Measurements from ENCODE around the gene ANXA10. TPM values are rescaled to one million over a fixed set of nuclear protein-coding genes. Genes with fewer than 3 reads are reported as not detected.

ANXA10 gene
- total RNA-seq, 2 donors from 2014 or later, result not detected

- H3K27ac ChIP-seq, result no peak overlapping the region
- no peaks in the 10 kb centered on the region for H3K9me3 ChIP-seq
- H3K27me3 ChIP-seq (replicated peaks; ENCODE audit: insufficient read depth), result no peaks in the 10 kb centered on the region
- WGBS, result 61% methylated on average over 2 of the region's 2 CpGs
- TF ChIP-seq POLR2A (IDR thresholded peaks at IDR 0.05) (no peak), POLR2AphosphoS5 (IDR thresholded peaks at IDR 0.05) (no peak), CTCF (IDR thresholded peaks at IDR 0.05) (no peak)
- no peaks in the 10 kb centered on the region for H3K4me1 ChIP-seq (replicated peaks)
- no peaks in the 10 kb centered on the region for H3K36me3 ChIP-seq
- H3K4me3 ChIP-seq, result no peak overlapping the region
- no peak for DNase-seq (ENCODE audit: low spot score)
- intact Hi-C loops (cut with DNase I), result no loop called here
Observed at GRCh38 chr4:168126952-168127351, 34.6 kb downstream of the ANXA10 start.

- no peak for DNase-seq (ENCODE audit: low spot score)
- Histone ChIP-seq H3K9me3 (no peaks in the 10 kb centered on the region), H3K4me1 (replicated peaks) (no peaks in the 10 kb centered on the region), H3K4me3 (no peak overlapping the region), H3K27me3 (replicated peaks; ENCODE audit: insufficient read depth) (no peaks in the 10 kb centered on the region), H3K27ac (no peak overlapping the region), H3K36me3 (no peaks in the 10 kb centered on the region)
- TF ChIP-seq POLR2AphosphoS5 (IDR thresholded peaks at IDR 0.05), result no peak
- TF ChIP-seq CTCF (IDR thresholded peaks at IDR 0.05), result no peak
- no peak for TF ChIP-seq POLR2A (IDR thresholded peaks at IDR 0.05)
- intact Hi-C loops (cut with DNase I), result no loop called here
Observed at GRCh38 chr4:168128601-168129000, 36.3 kb downstream of the ANXA10 start.

- DNase-seq (ENCODE audit: low spot score), result no peak
- WGBS, result 24% methylated on average over 6 of the region's 6 CpGs
- H3K9me3 ChIP-seq, result no peaks in the 10 kb centered on the region
- H3K36me3 ChIP-seq, result no peaks in the 10 kb centered on the region
- no peaks in the 10 kb centered on the region for H3K27me3 ChIP-seq (replicated peaks; ENCODE audit: insufficient read depth)
- TF ChIP-seq CTCF (IDR thresholded peaks at IDR 0.05), result no peak
- no peak for TF ChIP-seq POLR2AphosphoS5 (IDR thresholded peaks at IDR 0.05)
- no peak for TF ChIP-seq POLR2A (IDR thresholded peaks at IDR 0.05)
- H3K4me3 ChIP-seq, result no peak overlapping the region
- H3K27ac ChIP-seq, result no peak overlapping the region
- no peaks in the 10 kb centered on the region for H3K4me1 ChIP-seq (replicated peaks)
- intact Hi-C loops (cut with DNase I), result no loop called here
Observed at GRCh38 chr4:168129046-168129772, 36.9 kb downstream of the ANXA10 start.

GRCh38 chr4:168129802-168130201 lies 37.5 kb downstream of the ANXA10 start:
- no peaks in the 10 kb centered on the region for H3K9me3 ChIP-seq
- no peak for DNase-seq (ENCODE audit: low spot score)
- H3K27ac ChIP-seq, result no peak overlapping the region
- intact Hi-C loops (cut with DNase I), result no loop called here
- TF ChIP-seq POLR2AphosphoS5 (IDR thresholded peaks at IDR 0.05) (no peak), POLR2A (IDR thresholded peaks at IDR 0.05) (no peak), CTCF (IDR thresholded peaks at IDR 0.05) (no peak)
- no peaks in the 10 kb centered on the region for H3K36me3 ChIP-seq
- WGBS, result 77% methylated on average over 2 of the region's 2 CpGs
- H3K27me3 ChIP-seq (replicated peaks; ENCODE audit: insufficient read depth), result no peaks in the 10 kb centered on the region
- H3K4me1 ChIP-seq (replicated peaks), result no peaks in the 10 kb centered on the region
- no peak overlapping the region for H3K4me3 ChIP-seq

- DNase-seq (ENCODE audit: low spot score), result no peak
- no peaks in the 10 kb centered on the region for H3K9me3 ChIP-seq
- intact Hi-C loops (cut with DNase I), result no loop called here
- H3K36me3 ChIP-seq, result no peaks in the 10 kb centered on the region
- H3K4me3 ChIP-seq, result no peak overlapping the region
- TF ChIP-seq POLR2A (IDR thresholded peaks at IDR 0.05) (no peak), POLR2AphosphoS5 (IDR thresholded peaks at IDR 0.05) (no peak), CTCF (IDR thresholded peaks at IDR 0.05) (no peak)
- H3K27me3 ChIP-seq (replicated peaks; ENCODE audit: insufficient read depth), result no peaks in the 10 kb centered on the region
- no peak overlapping the region for H3K27ac ChIP-seq
- H3K4me1 ChIP-seq (replicated peaks), result no peaks in the 10 kb centered on the region
Observed at GRCh38 chr4:168131196-168131595, 38.9 kb downstream of the ANXA10 start.
